Skeletal muscle cell (primary cell): ENCODE results near the gene DNMT3A.
A peak's percentile ranks its signal among the peaks of the same experiment; 100 is the strongest.

Source experiments
- DNase-seq: peaks from one replicate; pipeline ENCODE4 v3.0.0-alpha.2; 2010; ENCODE audit warnings: low read depth
- H3K4me3 ChIP-seq: 2 replicates; pipeline ENCODE4 v1.5.1; 2011; ENCODE audit warnings: low read depth, mild to moderate bottlenecking, control low read depth, low read length, moderate library complexity

DNMT3A gene

DNA sequence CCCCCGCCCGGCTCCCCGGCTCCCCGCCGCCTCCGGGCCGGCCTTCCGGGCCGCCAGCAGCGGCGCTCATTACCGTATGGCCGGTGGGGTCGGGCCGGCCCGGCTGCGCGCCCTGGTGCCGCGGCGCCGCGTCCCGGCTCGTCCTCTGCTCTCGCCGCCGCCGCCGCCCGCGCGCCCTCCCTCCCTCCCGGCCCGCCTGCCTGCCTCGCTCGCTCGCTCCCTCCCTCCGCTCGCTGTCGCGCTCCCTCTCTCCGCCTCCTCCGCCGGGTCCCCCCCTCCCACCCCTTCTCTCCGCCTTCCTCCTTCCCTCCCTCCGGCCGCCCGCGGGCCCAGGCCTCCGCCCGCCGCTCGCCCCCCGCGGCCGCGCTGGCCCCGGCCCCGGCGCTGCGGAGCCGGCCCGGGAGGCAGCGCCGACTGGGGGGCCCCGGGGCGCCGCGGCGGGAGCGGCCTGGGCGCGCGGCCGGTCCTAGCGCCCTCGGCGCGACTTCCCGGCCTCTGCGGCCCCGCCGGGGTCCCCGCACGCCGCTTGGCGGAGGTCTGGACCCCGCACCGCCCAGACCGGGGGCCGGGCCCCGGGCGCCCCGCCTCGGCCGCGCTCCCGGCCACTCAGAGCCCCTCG is at the start of gene DNMT3A:
Gene DNMT3A (minus strand): TSS at position 173 of the 619 bp plus-strand sequence. CDS start 27,941 bp downstream, outside the sequence.
- peak within 1 kb of the TSS; percentile 59 for H3K4me3 ChIP-seq
- no peak for DNase-seq

DNA sequence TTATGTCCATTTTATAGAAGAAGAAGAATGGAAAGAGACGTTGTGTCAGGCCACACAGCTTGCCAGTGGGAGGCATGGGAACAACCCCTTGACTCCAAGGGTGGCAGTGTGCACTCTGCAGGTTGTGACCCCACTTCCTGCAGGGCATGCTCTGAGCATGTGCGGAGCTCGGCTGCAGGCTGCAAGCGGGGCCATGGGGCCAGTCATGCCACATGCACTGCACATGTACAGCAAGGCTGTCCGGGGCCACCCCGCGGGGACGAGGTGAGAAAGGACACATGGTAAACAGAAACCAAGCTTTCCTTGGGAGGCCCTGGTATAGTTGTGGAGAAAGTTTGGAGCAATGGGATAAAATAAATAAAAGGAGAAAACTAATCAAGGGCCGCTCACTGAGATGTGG is 47.4 kb upstream of the DNMT3A start:
- DNase-seq: no peak
- no peak overlapping the region for H3K4me3 ChIP-seq

DNA sequence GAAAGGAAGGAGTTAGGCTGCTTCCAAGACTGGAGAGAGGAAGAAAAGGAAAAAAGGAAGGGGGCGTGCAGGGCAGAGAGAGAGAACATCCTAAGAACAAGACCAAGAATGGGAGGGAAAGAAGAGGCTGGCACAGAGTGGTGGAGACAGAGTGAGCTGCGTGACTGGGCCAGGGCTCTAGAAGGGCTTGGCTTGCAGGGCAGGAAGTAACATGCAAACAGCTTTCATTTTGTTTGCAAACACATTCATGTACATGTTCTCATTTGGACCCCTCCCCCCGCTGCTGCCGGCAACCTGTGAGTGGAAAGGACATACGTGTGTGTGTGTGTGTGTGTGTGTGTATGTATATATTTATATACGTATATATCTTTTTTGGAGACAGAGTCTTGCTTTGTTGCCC is 46.8 kb upstream of the DNMT3A start:
- H3K4me3 ChIP-seq: no peak overlapping the region
- DNase-seq: no peak

DNA sequence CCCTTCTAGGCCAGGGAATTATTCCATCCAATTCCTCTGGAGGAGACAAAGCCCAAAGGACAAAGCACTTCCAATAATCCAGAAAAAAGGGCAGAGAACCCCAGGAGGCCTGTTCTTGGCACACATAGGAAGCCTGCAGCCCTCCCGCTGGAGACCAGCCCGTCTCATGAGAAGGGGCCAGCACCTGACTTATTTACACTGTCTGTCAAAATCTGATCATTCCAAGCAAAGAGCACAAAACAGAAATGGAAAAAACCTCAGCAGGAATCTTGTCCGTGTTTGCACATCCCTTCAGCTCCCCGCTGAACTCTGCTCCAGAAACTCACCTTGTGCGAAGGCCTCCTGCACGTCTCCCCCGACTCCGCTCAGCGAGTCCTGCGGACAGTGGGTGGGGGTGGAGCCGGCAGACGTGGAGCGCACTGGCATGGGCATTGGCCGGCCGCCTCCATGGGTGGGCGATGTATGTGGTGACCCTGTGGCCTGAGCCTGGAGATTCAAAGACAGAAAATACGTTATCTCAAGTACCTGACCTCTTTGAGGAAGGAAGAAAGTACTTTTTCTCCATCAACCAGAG is 46.2 kb upstream of the DNMT3A start:
- DNase-seq: no peak
- no peak overlapping the region for H3K4me3 ChIP-seq

DNA sequence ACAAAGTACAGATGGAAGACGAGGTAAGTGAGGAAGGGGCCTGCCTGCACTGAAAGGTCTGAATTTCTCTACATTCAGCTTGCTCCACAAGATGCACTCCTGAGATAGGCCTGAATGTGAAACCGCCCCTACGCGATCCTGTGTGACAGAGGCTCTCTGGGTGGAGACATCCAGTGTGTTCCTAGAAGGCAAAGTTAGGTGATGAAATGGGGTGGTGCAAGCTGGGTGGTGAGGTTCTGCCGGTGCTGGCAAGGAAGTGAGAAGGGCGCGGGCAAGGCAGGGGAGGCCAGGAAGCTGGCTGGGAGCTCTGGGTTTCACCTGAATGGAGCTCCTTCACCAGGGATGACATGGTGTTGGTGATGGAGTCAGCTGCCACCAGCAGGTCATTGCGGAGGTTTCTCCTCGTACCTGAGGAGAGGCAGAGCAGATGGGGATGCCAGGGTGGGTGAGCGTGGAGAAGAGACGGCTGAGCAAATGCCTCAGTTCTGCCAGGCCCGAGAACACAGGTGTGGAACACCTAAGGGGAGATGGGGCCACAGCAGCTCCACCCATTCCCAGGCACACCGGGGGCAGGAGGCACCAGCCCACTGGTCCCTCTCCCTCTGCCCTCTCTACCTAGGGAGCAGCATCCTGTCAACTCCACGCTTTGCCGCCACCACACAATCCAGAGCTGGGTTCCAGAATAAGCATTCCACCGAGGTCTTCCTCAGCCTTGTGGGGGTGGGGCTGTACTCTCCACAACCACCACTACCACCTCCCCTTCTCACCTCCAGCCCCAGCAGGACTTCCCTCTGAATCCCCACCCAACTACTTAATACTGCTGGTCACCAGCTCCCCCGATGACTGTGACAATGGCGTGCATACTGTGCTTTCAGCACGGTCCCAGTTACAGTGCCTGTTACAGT is 45.5 kb upstream of the DNMT3A start:
- no peak overlapping the region for H3K4me3 ChIP-seq
- DNase-seq: no peak

DNA sequence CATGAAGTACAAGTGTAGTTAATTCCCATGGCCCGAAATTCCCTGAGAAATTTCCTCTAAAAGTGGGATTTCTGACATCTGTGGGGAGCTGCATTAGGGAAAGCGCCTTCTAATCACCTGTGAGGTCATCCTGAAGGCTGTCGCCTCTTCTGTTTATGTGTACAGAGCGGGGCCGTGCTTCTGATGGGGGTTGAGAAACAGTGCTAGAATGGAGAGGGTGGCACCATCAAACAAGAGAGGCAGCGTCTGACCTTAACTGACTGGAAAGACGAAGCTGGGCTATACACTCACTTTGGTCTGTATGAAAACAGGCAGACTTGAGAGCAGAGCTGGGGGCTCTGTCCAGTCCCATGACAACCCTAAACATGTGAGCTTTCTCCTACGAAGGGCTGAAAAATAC is 44.2 kb upstream of the DNMT3A start:
- H3K4me3 ChIP-seq: no peak overlapping the region
- DNase-seq: no peak

DNA sequence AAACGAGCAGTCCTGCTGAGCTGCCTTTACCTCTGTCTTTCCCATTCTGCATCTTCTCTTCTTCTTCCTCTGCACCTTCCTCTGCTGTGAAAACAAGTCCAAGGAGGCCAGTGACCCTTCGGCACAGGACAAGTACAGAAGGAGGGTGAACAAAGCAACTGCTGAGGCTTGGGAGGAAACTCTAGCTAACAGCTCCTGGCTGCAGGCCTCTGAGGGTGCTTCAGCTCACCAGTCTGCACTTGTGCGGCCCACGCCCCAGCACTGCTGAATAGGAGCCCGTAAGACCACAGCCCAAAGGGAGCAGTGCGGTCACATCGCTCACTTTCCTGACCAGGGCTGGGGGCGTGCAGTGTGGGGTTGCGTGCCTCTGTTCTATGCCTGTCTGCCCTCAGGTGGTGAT is 42.1 kb upstream of the DNMT3A start:
- H3K4me3 ChIP-seq: no peak overlapping the region
- DNase-seq: no peak

DNA sequence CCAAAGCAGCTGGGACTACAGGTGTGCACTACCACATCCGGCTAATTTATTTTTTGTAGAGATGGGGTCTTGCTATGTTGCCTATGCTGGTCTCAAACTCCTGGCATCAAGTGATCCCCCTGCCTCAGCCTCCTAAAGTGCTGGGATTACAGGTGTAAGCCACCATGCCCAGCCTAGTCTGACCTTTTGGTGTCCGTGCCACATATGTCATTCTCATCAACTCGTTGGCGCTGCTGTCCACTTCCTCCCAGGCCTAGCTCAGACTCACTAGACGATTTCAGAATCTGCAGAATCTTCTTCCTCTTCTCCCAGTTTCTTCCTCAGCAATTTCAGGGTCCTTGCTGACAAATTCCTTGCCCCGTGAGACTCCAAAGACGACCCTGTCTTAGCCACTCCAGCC is 39.8 kb upstream of the DNMT3A start:
- DNase-seq: no peak
- no peak overlapping the region for H3K4me3 ChIP-seq

DNA sequence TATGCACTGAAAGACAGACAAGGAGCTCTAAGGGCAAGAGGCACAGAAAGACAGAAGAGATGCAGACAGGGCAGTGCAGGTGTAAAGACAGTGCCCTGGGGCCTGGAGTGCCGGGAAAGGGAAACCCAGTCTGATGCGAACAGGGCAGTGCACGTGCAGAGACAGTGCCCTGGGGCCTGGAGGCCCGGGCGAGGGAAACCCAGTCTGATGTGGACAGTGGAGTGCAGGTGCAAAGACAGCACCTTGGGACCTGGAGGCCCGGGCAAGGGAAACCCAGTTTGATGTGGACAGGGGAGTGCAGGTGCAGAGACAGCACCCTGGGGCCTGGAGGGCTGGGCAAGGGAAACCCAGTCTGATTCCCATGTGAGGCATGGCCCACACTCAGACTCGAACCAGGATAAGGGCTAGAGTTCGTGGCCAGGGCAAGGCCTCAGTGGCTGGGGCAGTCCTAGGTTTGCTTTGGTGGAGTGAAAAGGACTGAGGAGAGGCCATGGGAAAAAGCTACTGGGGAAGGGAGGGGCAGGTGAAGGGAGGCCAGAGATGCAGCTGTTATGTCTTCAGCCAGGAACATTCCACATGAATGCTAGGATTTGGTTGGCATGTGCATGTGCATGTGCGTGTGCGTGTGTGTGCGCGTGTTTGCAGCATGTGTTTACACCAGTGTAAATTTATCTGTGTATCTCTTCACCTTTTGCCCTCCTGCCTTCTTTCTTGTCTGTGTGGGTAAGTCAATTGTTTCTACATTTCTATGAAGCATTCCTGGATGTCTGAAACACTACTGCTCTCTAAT is 39.1 kb upstream of the DNMT3A start:
- no peak overlapping the region for H3K4me3 ChIP-seq
- peak; percentile 56 for DNase-seq

DNA sequence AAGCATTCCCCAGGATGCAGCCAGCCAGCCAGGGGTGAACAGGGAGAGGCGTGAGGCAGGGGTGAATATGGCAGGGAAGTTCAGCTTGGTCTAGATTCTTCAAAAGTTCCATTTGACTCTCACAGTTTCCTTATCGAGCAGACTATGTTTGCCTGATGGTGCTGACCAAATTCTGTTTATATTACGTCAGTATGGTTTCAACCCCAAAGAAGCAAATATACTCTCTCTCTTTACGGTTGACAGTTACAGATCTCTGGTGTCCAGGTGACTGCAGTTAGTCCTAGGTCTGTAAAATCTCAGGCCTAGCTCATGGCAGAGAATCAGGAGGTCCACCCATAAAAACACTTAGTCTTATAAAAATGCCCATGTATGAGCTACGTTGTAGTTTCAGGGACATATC is 38.3 kb upstream of the DNMT3A start:
- no peak overlapping the region for H3K4me3 ChIP-seq
- no peak for DNase-seq

DNA sequence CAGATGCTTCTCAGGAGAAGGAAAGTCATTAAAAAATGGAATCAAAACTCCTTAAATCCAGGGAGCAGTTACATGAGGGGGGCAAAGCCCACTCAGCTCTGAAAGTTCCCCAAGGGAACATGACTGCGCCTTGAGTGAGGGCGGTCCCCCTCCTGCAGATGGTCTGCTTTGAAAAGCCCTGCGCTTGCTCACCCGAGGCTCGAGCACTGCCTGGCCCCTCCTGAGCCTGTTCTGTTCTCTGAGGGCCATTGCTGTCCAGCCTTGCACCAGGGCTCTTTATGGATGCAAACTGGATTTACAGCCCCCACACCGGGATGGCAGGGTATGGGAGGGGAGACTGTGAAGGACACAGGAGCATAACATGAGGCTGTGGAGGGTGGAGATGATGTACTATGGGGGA is 37.8 kb upstream of the DNMT3A start:
- no peak overlapping the region for H3K4me3 ChIP-seq
- no peak for DNase-seq

DNA sequence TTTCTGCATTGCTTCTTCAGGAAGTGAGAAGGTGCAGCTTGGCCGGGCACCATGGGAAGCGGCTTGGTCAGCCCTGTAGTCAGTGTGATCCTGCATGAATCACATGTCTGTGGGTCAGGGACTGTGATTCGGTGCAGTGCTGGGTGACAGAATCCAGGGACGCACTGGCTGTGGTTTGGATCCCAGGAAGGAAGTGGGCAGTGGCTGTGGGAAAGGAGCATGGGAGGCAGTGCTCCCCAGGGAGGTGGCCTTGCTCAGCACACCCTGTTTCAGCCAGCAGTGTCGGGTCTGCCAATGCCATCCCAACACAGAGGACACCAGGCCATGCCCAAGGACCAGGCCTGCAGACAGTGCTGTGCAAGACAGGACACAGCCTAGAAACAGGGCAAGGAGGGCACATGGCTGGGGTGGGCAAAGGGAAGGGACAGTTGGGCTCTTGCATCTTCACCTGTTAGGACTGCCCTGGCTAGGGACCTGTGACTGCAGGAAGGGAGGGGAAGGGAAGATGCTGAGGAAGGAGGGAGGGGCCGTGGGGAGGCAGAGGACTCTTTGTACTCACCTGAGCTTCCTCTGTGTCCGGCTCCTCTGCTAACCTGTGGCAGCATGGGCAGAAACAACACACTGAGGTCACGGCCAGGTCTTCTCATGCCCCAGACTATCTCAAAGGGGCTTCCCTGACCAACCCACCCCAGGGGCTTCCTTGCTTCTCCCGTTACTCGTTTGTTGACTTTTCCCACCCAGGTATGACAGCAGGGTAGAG is 37.2 kb upstream of the DNMT3A start:
- no peak overlapping the region for H3K4me3 ChIP-seq
- DNase-seq: no peak

DNA sequence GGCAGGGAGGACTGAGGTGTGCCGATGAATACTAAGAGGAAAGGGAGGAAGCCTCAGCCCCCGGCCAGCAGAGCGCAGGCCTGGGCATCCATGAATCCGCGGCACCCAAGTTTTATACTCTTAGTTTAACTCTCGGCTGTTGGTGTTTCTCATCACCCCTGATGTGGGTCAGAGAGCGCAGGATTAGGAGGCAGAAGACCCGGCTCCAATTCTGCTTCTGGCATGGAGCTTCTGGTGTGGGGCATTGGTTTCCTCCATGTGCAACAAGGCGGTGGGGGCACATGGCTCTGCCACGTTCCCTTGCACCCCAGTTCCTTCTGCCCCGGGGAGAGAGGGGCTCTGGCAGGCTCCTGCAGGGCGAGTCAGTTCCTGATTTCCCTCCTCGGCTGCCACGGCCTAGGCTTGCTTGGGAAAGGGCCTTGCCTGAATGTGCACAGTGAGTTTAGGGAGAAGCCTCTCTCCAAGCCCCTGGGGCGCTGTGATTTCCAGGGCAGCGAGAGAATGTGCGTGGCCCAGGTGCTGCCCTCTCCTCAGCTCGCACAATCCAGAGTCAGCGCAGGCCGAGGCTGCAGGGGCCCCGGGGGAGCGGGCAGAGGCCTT is 36.2 kb upstream of the DNMT3A start:
- H3K4me3 ChIP-seq: no peak overlapping the region
- no peak for DNase-seq

DNA sequence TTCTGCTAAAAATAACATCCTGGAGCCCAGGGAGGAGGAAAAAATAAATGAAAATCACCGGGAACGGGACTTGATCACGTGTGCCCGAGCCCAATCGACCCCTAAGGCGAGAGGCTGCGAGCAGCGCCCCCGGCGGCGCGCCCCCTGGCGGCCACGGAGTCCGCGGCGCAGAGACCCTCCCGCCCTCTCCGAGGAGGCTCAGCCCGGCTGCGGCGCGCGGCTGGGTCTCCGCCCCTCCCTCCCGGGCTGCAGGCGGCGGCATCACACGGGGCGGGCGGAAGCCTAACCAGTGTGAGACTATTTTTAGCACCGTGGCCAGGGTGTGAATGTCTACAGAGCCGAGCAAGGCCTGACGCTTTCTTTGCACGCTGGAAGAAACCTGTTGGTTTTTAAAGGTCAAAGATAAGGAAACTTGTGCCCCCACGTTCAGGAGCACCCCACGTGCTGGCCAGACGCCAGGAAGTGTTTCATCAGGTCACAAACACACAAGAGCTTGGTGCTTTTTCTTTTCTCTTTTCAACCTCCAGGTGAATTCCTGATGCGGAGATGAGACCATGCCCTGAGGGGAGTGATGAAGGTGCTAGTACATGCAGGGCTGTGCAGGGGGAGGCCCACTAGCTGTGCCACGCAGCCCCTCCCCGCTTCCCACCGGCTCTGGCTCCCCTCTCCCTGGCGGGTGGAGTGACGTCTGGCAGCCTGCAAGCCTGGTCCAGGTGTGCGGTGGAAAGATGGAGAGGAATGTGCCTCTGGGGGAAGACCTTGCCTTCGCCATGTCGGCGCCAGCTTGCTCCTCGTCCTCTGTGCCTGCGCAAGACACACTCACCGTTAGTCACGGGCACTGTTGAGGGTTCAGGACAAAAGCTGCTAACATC is 35.3 kb upstream of the DNMT3A start:
- peak; percentile 48 for DNase-seq

DNA sequence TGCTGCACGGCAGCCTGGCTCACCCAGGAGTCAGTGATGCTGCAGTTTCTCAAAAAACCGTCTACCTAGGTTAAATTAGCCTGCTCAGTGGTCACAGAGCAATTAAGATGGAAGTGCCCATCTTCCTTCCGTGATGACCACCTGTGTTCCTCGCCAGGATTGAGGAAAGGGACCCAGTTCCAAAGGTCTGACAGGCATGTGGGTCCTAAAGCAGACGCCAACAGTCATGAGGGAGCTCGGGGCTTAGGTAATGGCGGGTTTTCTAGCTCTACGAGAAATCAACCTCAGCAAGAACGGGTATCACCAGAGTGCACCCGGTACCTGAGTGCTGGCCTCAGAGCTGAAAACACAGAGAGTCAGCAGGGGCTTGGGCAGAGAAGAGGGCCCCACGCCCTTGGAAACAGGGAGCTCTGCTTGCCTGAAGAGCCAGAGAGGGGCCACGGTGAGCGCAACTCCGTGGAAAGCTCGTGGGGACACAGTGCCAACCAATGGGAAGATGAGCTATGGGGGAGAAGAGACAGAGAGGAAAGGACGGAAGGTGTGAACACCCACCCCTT is 34.3 kb upstream of the DNMT3A start:
- peak overlapping the region; percentile 27 for H3K4me3 ChIP-seq
- DNase-seq: no peak

More for the DNA sequence above, 35.3 kb upstream of the DNMT3A start:
- H3K4me3 ChIP-seq: peak overlapping the region; percentile 27

DNA sequence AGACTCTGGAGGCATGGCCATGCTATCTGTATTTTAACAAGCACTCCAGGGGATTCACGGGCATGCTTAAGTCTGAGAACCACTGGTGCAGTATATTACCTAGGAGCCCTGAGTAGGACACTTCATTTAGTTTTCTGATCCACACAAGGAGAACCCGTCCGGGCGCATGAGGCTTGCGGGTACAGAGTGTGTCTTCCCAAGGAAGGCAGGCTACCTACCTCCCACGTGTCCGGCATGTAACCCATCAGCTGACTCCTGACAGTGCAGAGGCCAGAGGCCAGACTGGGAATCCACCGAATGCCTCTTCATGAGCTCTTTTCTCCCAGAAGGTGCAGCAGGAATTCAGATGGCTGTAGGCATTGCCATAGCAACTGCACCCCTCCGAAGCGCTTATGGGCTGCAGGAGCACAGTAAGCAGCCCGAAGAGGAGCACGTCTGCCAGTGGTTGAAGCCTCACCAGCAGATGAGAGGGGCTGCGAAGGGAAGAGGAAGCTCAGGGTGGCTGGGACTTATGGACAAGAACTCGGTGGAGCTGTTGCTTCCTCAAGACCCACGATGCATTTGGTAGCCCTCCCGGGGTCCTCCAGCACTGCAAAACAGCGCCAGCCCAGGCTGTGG is 33.8 kb upstream of the DNMT3A start:
- DNase-seq: no peak
- H3K4me3 ChIP-seq: no peak overlapping the region

DNA sequence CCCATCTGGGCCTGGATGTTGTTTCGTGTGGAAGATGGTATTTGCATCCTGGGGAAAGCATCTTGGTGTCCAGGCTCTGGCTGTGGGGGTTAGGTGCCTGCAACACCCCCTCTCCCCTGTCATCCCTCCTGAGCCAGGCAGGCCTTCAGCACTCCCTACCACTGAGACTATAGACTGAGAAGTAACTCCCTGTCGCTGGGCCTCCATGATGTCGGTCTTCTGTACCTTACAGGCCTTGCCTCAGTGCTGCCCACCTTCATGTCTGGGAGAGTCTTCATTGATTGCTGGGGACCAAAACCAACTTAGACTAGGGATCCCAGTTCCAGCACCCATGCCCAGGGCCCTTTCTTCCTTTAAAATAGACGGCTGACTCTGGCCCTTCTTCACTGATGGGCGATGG is 33.1 kb upstream of the DNMT3A start:
- no peak overlapping the region for H3K4me3 ChIP-seq
- DNase-seq: no peak
